Right lobe of liver (tissue), 6 donors: Measurements from ENCODE around the gene SPNS2. TPM values are rescaled to one million over a fixed set of nuclear protein-coding genes. Genes with fewer than 3 reads are reported as not detected.

ENCODE experiments used
- ATAC-seq, 4 donors: fragments of 200-7000 bp; cut with Tn5 transposase; one replicate each; pipeline ENCODE4 v1.9.1; 2020; ENCODE audit warnings: mild to moderate bottlenecking in 4 of 4, moderate library complexity in 4 of 4
- DNase-seq, 3 donors: peaks; one replicate each; pipeline ENCODE4 v3.0.0-alpha.2; 2020
- H3K27ac ChIP-seq, 3 donors: fragments of 200-600 bp; one replicate each; pipeline ENCODE4 v1.8.0; 2022
- H3K27me3 ChIP-seq, 2 donors: fragments of 200-600 bp; one replicate each; pipeline ENCODE4 v1.8.0; 2022
- H3K36me3 ChIP-seq, 4 donors: fragments of 200-600 bp; sonication (generic) in 1 of 4; one replicate each; pipeline versions ENCODE4 v1.5.1 to v1.8.0; 2017 to 2022; ENCODE audit warnings: control low read depth in 1 of 4
- H3K4me1 ChIP-seq, 4 donors: fragments of 200-600 bp; sonication (generic) in 1 of 4; one replicate each; pipeline versions ENCODE4 v1.5.1 to v1.8.0; 2017 to 2022; ENCODE audit warnings: control low read depth in 1 of 4
- H3K4me3 ChIP-seq, 3 donors: fragments of 200-600 bp; one replicate each; pipeline ENCODE4 v1.8.0; 2022
- H3K9me3 ChIP-seq, 4 donors: fragments of 200-600 bp; sonication (generic) in 1 of 4; one replicate each; pipeline versions ENCODE4 v1.5.1 to v1.8.0; 2017 to 2022; ENCODE audit warnings: control low read depth in 1 of 4
- POLR2A ChIP-seq: fragments of 450-650 bp; IDR thresholded peaks from one replicate; pipeline ENCODE4 v1.6.1; 2017; ENCODE audit warnings: antibody characterized with exemption, mild to moderate bottlenecking
- WGBS: methylation state at CpG from one replicate; pipeline ENCODE4 v1.1.6; 2018; ENCODE audit warnings: low coverage, low lambda C conversion rate; ENCODE audit not compliant: insufficient coverage; ENCODE audit errors: missing lambda C conversion rate; 5-methylcytosine and 5-hydroxymethylcytosine counted together
- intact Hi-C, 2 donors: fragments of 100-400 bp; cut with DNase I; formaldehyde crosslinking; loops; one replicate each; pipeline versions ENCODE4 v1.11.2 to v1.14.1; 2022
- total RNA-seq, 6 experiments: library from RNA; depleted of rRNA in 2 of 6; stranded (reverse); fragments of >200 nt in 2 of 6; fragmentation: NEBNext Ultra II Directional in 3 of 6; extraction: Animal tissue kit (Norgen Biotek cat#: 25700) in 3 of 6; gene quantifications; one replicate each; pipeline versions ENCODE4 v1.1.0 to v1.2.4, GENCODE V29; 2016 to 2023
- TF ChIP-seq, protein P1 (sequence below), 4 donors: fragments of 200-600 bp in 3 of 4; fragments of 450-650 bp in 1 of 4; IDR thresholded peaks; one replicate each; pipeline versions ENCODE4 v1.5.1 to v1.8.0; 2016 to 2022; ENCODE audit warnings: antibody characterized with exemption in 4 of 4, mild to moderate bottlenecking in 2 of 4
- donor health status: DM: no; HTN: yes; CAD: no.
- donor health status: DM: no; HTN: no; CAD: no.
- donor health status: DM: no; HTN: no; CAD: no.
- donor health status: DM: no; HTN: yes; CAD: no.
- donor health status: DM: no; HTN: yes; CAD: no.

The SPNS2 gene
- total RNA-seq, 6 experiments from 2014 or later = 3.0 to 12.4 (median 7.3) TPM

DNA sequence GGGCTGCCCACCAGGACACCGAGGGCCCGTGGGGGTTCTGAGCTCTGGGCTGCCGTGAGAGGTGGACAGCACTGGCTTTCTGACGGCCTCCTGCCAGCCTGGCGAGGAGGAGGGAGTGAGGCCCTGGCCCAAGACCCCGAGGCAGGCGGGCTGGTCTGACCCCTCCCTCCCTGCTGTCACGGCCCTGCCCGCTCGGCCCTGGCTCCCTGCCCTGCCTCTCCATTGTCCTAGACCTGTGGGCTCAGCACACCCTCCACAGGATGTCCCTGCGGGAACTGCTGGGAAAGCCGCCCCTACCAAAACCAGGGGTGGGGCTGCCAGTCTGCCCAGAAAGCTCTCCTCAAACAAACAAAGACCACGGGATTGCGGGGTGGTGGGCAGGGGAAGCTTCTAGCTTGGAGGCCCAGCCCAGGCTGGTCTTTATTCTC, 20.7 kb downstream of the SPNS2 start:
- DNase-seq = peak in 1 of 3 donors; percentile 75
- no peak overlapping the region for H3K4me3 ChIP-seq
- H3K27ac ChIP-seq = peak overlapping the region; percentile 15 to 75 (median 40)

DNA sequence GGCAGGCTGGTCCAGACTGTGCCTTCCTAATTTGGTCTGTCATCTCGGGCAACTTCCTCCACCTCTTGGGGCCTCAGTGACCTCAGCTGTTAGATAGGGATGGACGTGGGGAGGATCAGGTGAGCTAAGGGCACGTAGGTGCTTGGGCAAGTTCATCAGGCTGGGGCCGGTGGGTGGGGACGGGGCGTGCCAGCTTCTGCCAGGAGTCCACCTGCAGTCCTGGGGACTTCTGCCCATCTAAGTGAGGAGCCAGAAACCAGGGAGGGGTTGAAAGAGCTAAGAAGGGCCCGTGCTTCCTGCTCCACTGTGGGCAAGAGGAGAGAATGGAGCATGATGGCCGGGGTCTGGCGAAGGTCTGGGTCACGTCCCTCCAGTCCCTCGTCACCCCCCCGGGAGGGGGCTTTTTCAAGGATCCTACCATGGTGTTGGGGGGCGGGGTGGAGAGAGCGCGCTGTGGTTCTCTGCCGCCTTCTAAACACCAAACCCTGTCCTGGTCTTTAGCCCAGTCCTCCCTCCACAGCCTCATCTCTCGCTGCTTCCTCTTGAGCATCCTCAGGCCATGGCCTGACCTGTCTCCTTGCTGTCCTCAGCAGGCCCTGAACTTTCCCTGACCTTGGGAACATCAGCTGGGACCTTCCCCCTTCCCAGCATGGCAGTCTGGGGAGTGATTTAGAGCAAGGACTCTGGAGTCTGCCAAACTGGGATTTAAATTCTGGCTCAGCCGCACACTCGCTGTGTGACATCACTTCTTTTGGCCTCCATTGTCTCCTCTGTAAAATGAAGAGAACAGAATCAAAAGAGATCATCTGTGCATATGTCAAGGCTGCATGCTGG, 21.6 kb downstream of the SPNS2 start:
- H3K4me1 ChIP-seq = no peaks in the 10 kb centered on the region

More for the DNA sequence above, 20.7 kb downstream of the SPNS2 start:
- peak; percentile 55 to 70 (median 58) for ATAC-seq
- H3K4me1 ChIP-seq = no peaks in the 10 kb centered on the region
- no peaks in the 10 kb centered on the region for H3K9me3 ChIP-seq
- 68% methylated on average over 4 of the region's 14 CpGs for WGBS
- H3K36me3 ChIP-seq = no peaks in the 10 kb centered on the region
- TF ChIP-seq, protein P1, sequence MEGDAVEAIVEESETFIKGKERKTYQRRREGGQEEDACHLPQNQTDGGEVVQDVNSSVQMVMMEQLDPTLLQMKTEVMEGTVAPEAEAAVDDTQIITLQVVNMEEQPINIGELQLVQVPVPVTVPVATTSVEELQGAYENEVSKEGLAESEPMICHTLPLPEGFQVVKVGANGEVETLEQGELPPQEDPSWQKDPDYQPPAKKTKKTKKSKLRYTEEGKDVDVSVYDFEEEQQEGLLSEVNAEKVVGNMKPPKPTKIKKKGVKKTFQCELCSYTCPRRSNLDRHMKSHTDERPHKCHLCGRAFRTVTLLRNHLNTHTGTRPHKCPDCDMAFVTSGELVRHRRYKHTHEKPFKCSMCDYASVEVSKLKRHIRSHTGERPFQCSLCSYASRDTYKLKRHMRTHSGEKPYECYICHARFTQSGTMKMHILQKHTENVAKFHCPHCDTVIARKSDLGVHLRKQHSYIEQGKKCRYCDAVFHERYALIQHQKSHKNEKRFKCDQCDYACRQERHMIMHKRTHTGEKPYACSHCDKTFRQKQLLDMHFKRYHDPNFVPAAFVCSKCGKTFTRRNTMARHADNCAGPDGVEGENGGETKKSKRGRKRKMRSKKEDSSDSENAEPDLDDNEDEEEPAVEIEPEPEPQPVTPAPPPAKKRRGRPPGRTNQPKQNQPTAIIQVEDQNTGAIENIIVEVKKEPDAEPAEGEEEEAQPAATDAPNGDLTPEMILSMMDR (IDR thresholded peaks at IDR 0.05) = no peak
- no peak for TF ChIP-seq POLR2A
- H3K27me3 ChIP-seq = no peaks in the 10 kb centered on the region
- intact Hi-C loops = no loop called here

DNA sequence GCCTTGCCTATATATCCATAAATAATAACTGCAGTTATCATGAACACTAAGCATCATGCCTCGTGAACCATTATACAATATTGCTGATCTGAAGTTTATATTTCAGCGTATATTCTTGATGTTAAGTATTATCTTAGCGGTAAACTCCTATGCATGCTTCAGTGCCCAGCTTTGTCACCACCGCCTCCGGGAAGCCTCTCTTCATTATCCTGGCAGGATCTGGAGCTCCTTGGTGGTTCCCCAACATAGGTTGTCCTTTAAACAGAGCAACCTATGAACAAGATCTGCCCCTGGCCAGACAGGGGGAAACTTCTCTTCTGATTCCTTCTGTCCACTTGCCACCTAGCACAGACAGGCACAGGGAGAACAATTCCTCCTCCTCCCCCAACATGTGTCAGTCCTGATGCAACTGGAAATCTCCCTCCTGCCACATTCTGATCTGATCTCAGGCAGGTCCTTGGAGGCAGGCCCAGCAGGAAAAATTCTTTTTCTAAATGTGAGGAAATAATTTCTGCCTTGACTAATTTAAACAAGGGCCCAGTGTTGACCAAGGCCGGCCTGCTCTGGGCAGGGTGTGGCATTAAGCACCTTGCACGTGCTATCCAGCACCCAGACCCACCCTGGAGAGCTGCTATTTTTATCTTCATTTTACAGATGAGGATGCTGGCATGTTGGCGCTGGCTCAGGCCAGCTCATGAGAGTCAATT, 22.4 kb downstream of the SPNS2 start:
- H3K36me3 ChIP-seq = no peaks in the 10 kb centered on the region
- H3K4me1 ChIP-seq = no peaks in the 10 kb centered on the region
- H3K27ac ChIP-seq = no peak overlapping the region
- intact Hi-C loops = no loop called here
- no peak overlapping the region for H3K4me3 ChIP-seq
- DNase-seq (no peak), ATAC-seq (peak in 2 of 4 donors; percentile 14 to 34)
- TF ChIP-seq, protein P1 (IDR thresholded peaks at IDR 0.05) = no peak
- TF ChIP-seq POLR2A = no peak
- 87% methylated on average over 8 of the region's 8 CpGs for WGBS
- no peaks in the 10 kb centered on the region for H3K27me3 ChIP-seq
- no peaks in the 10 kb centered on the region for H3K9me3 ChIP-seq

More for the DNA sequence above, 21.6 kb downstream of the SPNS2 start:
- H3K27me3 ChIP-seq = no peaks in the 10 kb centered on the region
- H3K4me3 ChIP-seq = no peak overlapping the region
- H3K36me3 ChIP-seq = no peaks in the 10 kb centered on the region
- intact Hi-C loops = no loop called here
- DNase-seq = no peak
- H3K27ac ChIP-seq = peak overlapping the region; percentile 15 to 68 (median 29)
- ATAC-seq = peak in 3 of 4 donors; percentile 5 to 34 (median 29)
- no peak for TF ChIP-seq POLR2A
- TF ChIP-seq, protein P1 (IDR thresholded peaks at IDR 0.05) = no peak
- no peaks in the 10 kb centered on the region for H3K9me3 ChIP-seq
- WGBS = 78% methylated on average over 13 of the region's 19 CpGs

DNA sequence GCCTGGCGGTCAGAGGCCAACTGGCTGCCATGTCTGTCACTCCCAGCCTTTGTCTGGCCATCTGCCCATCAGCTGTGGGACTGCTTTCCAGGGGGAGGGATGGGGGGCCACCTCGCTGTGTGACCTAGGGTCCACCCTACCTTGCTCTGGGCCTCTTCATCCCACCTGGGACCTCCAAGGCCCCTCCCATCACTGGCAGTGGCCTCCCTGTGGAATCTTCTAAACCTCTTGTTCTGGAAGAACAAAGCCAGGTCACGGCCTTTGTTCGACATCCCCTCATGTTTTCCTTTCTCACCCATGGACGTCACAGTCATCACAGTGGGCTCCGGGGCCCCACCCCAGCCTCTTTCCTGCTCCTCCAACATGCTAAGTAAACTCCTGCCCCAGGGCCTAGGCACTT, 24.0 kb downstream of the SPNS2 start:
- H3K36me3 ChIP-seq = no peaks in the 10 kb centered on the region
- intact Hi-C loops = no loop called here
- no peak overlapping the region for H3K27ac ChIP-seq
- H3K4me1 ChIP-seq = no peaks in the 10 kb centered on the region
- WGBS = 73% methylated on average over 5 of the region's 6 CpGs
- no peaks in the 10 kb centered on the region for H3K27me3 ChIP-seq
- TF ChIP-seq, protein P1 (IDR thresholded peaks at IDR 0.05) = no peak
- DNase-seq (no peak), ATAC-seq (peak in 1 of 4 donors; percentile 14)
- H3K9me3 ChIP-seq = no peaks in the 10 kb centered on the region
- no peak overlapping the region for H3K4me3 ChIP-seq
